GM20000 (cell line): ENCODE results near the gene ZIC2.

Experiments used
- DNase-seq: peaks from one replicate; pipeline ENCODE4 v3.0.0; 2012; ENCODE audit warnings: low spot score
- TF ChIP-seq, protein P1 (sequence below): IDR thresholded peaks from 2 replicates; pipeline ENCODE4 v1.5.1; 2012; ENCODE audit warnings: mild to moderate bottlenecking, control low read depth; ENCODE audit errors: extremely low read depth, missing control alignments

The ZIC2 gene

DNA sequence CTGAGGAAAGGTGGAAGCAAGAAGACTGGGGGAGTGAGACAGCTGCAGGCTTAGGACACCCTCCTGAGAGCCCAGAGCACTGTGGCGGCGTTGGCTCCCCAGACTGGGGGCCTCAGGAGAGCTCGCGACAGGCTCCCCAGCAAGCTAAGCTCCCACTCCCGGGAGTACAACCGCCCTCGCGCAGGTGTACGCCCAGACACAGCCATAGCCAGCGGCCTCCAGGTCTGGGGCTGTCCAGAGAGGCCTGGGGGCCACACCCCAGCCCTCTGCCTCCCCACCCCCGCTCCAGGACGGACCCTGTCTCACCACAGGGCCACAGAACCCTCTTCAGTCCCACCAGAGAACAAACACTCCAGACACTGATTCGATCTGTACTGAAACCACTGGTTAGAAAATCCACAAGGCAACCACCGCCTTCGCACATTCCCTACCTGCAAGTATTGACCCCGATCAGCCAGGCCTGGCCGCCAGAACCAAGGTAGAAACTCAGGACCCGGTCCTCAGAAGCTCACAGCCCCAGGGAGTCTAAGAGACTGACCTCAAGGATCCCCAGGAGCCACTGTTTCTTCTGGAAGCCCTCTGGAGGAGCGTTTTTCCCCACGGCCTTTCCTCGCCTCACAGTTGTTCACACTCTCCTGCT lies 26.4 kb upstream of the ZIC2 start:
- DNase-seq, result no peak
- TF ChIP-seq, protein P1, sequence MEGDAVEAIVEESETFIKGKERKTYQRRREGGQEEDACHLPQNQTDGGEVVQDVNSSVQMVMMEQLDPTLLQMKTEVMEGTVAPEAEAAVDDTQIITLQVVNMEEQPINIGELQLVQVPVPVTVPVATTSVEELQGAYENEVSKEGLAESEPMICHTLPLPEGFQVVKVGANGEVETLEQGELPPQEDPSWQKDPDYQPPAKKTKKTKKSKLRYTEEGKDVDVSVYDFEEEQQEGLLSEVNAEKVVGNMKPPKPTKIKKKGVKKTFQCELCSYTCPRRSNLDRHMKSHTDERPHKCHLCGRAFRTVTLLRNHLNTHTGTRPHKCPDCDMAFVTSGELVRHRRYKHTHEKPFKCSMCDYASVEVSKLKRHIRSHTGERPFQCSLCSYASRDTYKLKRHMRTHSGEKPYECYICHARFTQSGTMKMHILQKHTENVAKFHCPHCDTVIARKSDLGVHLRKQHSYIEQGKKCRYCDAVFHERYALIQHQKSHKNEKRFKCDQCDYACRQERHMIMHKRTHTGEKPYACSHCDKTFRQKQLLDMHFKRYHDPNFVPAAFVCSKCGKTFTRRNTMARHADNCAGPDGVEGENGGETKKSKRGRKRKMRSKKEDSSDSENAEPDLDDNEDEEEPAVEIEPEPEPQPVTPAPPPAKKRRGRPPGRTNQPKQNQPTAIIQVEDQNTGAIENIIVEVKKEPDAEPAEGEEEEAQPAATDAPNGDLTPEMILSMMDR, result no peak

DNA sequence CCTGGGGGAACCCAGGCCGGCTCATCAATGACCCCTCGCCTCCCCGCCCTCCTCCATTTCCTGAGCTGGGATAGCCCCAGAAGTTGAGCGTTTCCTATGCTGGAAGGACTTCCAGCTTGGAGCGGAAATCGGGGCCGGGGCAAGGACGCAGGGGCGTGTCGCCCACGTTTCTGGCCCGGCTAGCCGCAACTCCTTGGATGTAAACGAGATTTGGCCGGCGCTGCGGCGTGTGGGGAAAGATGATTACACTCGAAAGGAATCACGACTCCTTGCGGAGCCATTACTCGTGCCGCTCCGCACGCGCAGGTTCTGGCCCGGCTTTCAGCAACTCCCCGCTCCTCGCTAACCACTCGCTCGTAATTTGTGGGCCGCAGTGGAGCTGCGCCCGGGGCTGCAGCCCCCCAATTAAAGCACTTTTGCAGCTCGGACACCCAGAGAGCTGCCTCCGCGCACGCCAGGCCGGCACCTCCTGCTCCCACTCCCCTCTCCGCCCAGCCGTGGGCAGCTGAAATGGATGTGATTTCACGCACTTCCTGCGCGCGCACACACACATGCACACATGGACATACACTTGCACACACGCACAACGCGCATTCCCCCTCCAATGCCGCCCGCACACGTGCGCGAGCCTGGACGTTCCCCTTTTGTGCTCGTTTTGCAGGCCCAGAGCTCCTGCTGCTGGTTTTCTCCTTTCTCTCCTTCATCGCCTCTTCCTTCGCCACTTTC lies 25.7 kb upstream of the ZIC2 start:
- TF ChIP-seq, protein P1, result no peak
- no peak for DNase-seq

DNA sequence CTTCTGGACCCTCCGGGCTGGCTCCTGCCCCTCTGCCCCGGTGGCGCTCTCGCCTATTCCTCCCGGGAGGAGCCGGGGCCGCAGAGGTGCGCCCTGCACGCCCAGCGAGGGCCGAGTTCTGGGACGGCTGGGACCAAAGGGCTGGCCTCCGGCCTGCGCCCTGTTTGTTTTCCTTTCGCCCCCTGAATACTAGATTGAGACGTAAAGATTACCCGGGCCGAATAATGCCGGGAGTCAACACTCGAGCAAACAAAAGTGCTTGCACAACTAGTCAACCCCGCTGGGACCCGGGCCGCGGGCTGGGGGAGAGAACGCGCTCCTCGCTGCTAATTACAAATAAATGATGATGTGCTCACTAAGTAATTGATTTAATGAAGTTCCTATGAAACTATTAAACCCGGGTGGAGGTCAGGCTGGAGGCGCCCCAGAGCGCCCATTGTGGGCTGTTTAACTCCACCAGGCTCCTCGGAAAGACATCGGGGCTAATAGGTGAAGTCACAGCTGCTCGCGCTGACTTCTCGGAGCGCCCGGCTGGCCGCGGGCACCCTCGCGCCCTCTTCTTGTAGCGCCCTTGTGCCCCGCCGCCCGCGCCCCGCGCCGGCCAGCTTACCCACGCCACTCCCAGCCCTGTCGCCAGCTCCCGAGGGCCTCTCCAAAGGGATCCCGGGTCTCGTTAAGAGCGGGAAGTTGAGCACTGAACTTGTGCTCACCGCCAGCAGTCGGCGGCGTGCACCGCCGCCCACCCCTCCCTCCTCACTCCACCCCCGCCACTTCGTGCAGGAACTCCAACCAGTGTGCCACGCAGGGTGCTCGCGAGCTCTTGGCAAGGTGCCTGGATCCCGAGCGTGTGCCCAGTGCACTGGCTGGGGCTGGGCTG lies 24.9 kb upstream of the ZIC2 start:
- TF ChIP-seq, protein P1, result no peak
- DNase-seq, result no peak

DNA sequence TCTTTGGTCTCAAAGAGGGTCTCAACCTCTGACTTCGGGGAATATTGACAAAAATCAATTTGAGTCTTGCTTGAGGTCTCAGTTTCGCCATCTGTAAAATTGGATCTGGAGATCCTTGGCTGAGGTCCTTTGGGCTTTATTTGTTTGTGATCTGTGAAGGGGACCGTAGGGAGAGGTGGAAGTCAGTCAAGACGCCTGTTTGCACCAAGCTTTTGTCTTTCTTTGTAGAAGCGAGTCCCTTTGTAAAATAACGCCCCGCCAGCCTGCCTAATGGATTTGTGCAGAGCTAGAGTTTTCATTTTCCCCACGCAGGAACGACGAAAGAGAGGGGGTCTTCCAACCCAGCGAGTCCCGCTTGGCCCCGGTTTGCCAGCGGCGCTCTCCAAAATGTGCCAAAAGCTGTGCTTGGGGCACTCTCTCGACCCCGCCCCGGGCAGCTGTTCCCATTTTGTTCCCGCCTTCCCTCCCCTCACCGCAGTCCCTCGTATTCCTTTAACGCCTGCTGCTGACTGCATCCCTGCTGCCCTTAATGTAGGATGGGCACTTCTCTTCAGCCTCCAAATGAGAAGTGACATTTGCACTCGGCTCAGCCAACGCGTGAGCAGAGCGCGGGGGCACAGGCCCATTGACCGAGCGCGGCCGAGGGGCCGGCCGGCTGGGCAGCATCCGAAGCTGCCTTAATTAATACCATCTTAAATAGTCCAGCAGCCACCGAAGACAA lies 23.0 kb upstream of the ZIC2 start:
- DNase-seq, result no peak
- TF ChIP-seq, protein P1, result no peak

DNA sequence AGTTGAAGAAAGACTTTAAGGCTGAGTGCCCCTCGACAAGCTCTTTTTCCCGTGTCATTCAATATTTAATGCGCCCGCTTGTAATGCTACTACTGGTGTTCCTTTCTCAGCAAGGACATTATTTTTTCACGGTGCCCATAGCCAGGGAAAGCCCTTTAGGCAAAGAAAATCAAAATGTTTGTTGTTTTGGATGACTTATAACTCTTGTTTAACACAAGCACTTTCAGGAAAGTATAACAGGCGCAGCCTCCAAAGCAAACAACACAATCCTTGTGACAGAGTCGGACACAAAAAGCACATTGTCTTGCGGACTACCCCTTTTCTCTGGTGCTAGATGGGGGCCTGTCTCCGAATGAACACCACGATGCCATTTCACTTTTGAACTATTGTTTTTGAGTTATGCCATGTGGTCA lies 22.5 kb upstream of the ZIC2 start:
- TF ChIP-seq, protein P1, result no peak
- no peak for DNase-seq

DNA sequence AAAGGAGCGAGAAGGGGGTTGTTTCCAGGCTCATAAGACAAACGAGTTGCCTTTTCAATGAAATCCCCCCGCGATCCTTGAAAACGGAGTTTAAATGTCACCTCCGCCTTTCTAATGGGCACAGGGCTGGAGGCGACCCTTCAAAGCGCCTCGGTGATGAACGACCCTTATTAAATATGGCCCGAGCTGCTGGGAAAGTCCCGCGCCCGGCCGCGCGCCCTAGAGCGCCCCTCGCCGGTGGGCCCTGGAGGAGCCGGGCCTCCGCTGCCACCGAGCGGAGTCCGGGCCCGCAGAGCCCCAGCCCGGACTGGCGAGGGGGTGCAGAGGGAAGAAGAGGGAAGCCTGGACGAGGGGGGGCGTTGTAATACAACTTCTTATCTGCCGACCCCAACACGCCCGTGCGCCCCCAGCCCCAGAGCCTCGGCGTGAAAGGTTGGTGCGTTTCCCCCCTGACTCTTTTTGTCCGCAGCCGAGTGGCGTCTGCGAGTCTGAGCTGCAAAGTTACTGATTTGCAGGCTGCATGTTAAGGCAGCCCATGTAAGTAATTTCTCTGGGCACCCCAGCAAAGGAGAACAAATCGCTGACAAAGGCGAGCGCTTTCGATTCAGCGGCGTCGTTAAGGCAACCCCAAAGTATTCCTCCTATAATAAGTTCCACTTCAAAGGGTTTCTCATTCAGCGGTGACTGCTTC lies 21.9 kb upstream of the ZIC2 start:
- TF ChIP-seq, protein P1, result no peak
- no peak for DNase-seq
